Measurements from ENCODE around the gene CCDC192. TPM values are rescaled to one million over a fixed set of nuclear protein-coding genes. Genes with fewer than 3 reads are reported as not detected.

CCDC192 gene
- total RNA-seq, 1 donor from 2014 or later, result not detected

GRCh38 chr5:127694518-127695171 is 8.5 kb upstream of the CCDC192 start:
- H3K4me3 ChIP-seq (ENCODE audit: low read depth, low read length), result no peak overlapping the region
- no peaks in the 10 kb centered on the region for H3K36me3 ChIP-seq (ENCODE audit: control insufficient read depth, insufficient read depth, low read length)
- DNase-seq (ENCODE audit: low read depth), result no peak
- no peaks in the 10 kb centered on the region for H3K27me3 ChIP-seq (ENCODE audit: control insufficient read depth, insufficient read depth, low read length)
- TF ChIP-seq, protein P1, sequence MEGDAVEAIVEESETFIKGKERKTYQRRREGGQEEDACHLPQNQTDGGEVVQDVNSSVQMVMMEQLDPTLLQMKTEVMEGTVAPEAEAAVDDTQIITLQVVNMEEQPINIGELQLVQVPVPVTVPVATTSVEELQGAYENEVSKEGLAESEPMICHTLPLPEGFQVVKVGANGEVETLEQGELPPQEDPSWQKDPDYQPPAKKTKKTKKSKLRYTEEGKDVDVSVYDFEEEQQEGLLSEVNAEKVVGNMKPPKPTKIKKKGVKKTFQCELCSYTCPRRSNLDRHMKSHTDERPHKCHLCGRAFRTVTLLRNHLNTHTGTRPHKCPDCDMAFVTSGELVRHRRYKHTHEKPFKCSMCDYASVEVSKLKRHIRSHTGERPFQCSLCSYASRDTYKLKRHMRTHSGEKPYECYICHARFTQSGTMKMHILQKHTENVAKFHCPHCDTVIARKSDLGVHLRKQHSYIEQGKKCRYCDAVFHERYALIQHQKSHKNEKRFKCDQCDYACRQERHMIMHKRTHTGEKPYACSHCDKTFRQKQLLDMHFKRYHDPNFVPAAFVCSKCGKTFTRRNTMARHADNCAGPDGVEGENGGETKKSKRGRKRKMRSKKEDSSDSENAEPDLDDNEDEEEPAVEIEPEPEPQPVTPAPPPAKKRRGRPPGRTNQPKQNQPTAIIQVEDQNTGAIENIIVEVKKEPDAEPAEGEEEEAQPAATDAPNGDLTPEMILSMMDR (IDR thresholded peaks at IDR 0.05; ENCODE audit: insufficient read depth, low read length, poor library complexity, severe bottlenecking), result no peak

- Histone ChIP-seq H3K4me3 (ENCODE audit: low read depth, low read length) (no peak overlapping the region), H3K27me3 (ENCODE audit: control insufficient read depth, insufficient read depth, low read length) (no peaks in the 10 kb centered on the region), H3K36me3 (ENCODE audit: control insufficient read depth, insufficient read depth, low read length) (no peaks in the 10 kb centered on the region)
- TF ChIP-seq, protein P1 (IDR thresholded peaks at IDR 0.05; ENCODE audit: insufficient read depth, low read length, poor library complexity, severe bottlenecking), result no peak
- DNase-seq (ENCODE audit: low read depth), result no peak
Measured at GRCh38 chr5:127695346-127695745, 7.8 kb upstream of the CCDC192 start.

DNA sequence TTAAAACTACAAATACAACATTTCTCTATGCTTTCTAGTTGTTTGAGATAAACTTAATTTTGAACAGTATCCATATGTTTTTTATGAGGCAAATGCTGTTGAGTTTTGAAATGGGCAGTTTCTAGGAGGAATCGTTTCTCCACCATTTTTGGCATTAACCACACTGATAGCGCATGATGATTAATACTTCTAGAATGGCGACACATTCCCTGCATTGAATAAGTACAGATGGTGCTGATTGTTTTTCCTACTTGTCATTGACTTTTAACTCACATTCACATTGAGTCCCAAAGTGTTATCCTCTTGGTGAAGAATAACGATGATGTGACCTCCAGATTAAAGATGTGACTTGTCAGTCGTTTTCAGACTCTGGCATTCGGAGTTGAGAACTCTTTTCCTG is 6.5 kb upstream of the CCDC192 start:
- DNase-seq (ENCODE audit: low read depth), result peak; percentile 7

GRCh38 chr5:127697894-127698600 is 5.1 kb upstream of the CCDC192 start:
- Histone ChIP-seq H3K36me3 (ENCODE audit: control insufficient read depth, insufficient read depth, low read length) (no peaks in the 10 kb centered on the region), H3K27me3 (ENCODE audit: control insufficient read depth, insufficient read depth, low read length) (no peaks in the 10 kb centered on the region), H3K4me3 (ENCODE audit: low read depth, low read length) (no peak overlapping the region)
- TF ChIP-seq, protein P1 (IDR thresholded peaks at IDR 0.05; ENCODE audit: insufficient read depth, low read length, poor library complexity, severe bottlenecking), result no peak
- DNase-seq (ENCODE audit: low read depth), result peak; percentile 85

More for the DNA sequence above, 6.5 kb upstream of the CCDC192 start:
- no peaks in the 10 kb centered on the region for H3K27me3 ChIP-seq (ENCODE audit: control insufficient read depth, insufficient read depth, low read length)
- H3K36me3 ChIP-seq (ENCODE audit: control insufficient read depth, insufficient read depth, low read length), result no peaks in the 10 kb centered on the region
- TF ChIP-seq, protein P1 (IDR thresholded peaks at IDR 0.05; ENCODE audit: insufficient read depth, low read length, poor library complexity, severe bottlenecking), result no peak
- H3K4me3 ChIP-seq (ENCODE audit: low read depth, low read length), result no peak overlapping the region

- Histone ChIP-seq H3K36me3 (ENCODE audit: control insufficient read depth, insufficient read depth, low read length) (no peaks in the 10 kb centered on the region), H3K4me3 (ENCODE audit: low read depth, low read length) (no peak overlapping the region), H3K27me3 (ENCODE audit: control insufficient read depth, insufficient read depth, low read length) (no peaks in the 10 kb centered on the region)
- no peak for DNase-seq (ENCODE audit: low read depth)
- TF ChIP-seq, protein P1 (IDR thresholded peaks at IDR 0.05; ENCODE audit: insufficient read depth, low read length, poor library complexity, severe bottlenecking), result no peak
Measured at GRCh38 chr5:127699416-127699815, 3.8 kb upstream of the CCDC192 start.

All from kidney epithelial cell (primary cell).